GM10847 (cell line): ENCODE results near the gene BNC2.

Source experiments
- POLR2A ChIP-seq: IDR thresholded peaks from 2 replicates; pipeline ENCODE4 v1.6.1; 2011; ENCODE audit not compliant: insufficient read length; ENCODE audit errors: extremely low read depth

The BNC2 gene

DNA sequence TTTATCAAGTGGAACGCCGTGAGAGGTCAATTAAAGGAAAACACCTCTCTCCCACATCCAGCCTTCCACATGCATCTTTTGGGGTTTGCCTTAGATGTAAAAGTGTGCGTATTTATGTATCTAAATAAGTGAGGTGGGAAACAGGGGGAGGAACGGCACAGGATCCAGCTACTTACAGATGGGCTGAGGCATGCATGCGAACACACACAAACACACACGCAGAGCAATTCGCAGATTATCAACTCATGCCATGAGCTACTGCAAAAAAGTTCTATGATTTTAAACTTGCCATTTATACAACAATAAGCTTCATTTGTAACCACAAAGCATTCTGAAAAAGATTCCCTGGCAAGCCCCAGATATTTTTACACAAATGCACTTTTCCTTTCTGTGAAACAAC is 242.1 kb downstream of the BNC2 start:
- no peak for TF ChIP-seq POLR2A

- no peak for TF ChIP-seq POLR2A
Measured at GRCh38 chr9:16627967-16628366, 242.5 kb downstream of the BNC2 start.

GRCh38 chr9:16627521-16627920 is 242.9 kb downstream of the BNC2 start:
- no peak for TF ChIP-seq POLR2A

- no peak for TF ChIP-seq POLR2A
Measured at GRCh38 chr9:16626577-16627130, 243.8 kb downstream of the BNC2 start.

DNA sequence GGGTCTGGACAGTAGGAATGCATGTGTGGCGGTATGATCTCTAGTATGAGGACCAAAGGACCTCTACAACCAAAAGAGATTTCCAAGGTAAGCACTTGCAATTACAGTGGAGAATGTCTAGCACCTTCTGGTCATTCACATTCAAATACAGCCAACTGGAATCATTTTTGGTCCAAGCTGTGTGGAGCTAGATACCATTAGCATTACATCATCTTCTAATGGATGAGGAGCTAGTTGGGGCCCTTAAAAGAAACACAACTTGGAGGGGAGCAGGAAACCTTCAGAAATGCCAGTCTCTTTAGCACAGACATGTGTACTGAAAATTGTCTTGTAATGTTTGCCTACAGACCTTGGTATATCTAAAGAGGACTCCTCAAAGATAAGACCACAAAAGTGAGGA is 244.7 kb downstream of the BNC2 start:
- TF ChIP-seq POLR2A, result no peak

- no peak for TF ChIP-seq POLR2A
Measured at GRCh38 chr9:16625161-16625631, 245.3 kb downstream of the BNC2 start.

- TF ChIP-seq POLR2A, result no peak
Measured at GRCh38 chr9:16624744-16625117, 245.7 kb downstream of the BNC2 start.

- TF ChIP-seq POLR2A, result no peak
Measured at GRCh38 chr9:16623989-16624743, 246.3 kb downstream of the BNC2 start.

DNA sequence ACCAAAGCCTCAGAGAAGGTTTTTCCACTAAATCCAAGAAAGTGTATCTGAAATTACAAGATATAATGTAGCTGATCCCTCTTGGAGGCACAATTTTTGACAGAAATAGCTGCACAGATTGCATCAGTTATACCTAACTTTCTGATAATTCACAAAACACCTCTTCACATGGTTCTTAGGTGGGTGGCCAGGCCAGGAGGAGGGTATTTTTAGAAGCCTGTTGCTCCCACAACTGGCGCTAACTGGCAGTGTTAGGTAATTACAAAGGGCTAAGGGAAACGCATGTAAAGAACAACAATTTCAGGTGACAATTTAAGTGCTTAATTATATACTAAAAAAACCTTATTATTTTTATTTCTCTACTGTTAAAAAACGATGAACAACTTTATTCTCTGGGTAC is 247.9 kb downstream of the BNC2 start:
- TF ChIP-seq POLR2A, result no peak

DNA sequence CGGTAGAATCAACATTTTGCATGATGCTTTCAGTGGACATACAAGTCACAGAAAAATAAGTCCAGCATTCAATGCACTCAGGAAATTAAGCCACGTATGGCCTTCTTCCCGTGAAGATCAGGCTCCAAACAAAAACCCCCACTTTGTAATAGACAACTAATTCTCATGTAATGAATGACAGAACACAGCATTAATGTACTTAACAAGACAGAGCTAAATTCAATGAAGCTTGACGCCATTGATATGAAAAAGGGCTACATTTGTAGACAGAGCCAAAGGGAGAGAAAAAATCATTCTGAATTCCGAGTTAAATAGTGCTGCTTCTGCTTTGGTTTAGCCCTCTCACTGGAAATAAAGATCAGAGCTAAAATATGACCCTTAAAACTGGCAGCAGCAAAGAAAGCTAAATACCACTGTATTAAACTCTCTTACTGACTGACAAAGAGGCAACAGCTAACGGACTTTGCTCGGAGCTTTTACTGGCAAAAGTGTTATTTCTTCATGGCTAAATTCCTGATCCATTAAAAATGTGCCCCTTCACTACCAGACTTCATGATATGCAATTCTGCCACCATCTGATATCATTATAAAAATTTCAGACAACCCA is 250.5 kb downstream of the BNC2 start:
- no peak for TF ChIP-seq POLR2A

GRCh38 chr9:16619402-16619801 is 251.1 kb downstream of the BNC2 start:
- no peak for TF ChIP-seq POLR2A

DNA sequence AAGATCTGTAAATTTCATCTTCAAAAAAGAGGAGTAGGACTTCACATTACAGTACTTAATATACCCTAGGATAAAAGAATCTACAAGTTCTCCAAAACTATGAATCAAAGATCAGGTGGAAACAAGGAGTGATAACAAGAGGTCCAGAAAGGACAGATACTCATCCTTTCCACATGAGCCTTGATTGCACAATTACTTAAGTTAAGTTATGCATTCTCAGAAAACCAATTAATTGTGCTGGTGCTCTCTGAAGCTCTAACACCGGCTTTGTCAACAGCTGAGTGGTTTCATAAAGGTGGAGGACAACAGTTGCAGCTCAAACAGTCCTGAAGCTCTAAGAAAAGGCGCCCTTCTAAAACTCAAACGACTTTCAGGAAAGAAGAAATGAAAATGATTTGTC is 251.9 kb downstream of the BNC2 start:
- no peak for TF ChIP-seq POLR2A

DNA sequence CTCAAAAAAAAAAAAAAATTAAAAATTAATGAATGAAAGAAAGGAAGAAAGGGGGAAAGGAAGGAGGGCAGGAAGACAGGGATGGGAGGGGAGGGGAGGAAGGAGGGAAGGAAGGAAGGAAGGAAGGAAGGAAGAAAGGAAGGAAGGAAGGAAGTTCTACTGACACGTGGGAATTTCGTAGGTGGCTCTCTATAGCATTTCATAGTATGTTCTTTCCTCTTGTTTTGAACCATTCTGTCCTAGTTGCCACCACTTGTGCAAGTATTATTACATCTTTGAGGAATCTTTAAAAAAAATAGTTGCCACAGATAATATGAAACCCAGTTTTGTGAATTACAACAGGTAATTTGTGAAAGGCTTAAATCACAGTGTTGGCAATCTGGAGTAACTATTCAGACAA is 253.8 kb downstream of the BNC2 start:
- TF ChIP-seq POLR2A, result no peak

DNA sequence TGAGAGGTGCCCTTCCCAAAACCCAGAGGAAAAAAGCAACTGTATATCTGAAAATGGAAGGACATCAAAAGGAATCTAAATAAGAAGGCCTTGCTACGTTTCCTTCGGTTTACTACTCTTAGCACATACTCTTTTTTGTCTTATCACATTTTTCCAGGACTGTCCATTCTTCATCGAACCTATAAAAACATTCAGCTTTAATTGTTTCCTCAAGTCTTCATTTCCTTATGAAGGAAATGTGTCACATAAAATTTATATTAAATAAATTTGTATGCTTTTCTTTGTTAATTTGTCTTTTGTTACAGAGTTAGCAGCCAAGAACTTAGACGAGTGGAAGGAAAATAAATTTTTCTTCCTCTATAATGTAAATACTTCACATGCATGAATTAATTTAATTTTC is 255.0 kb downstream of the BNC2 start:
- no peak for TF ChIP-seq POLR2A

GRCh38 chr9:16613605-16614004 is 256.9 kb downstream of the BNC2 start:
- TF ChIP-seq POLR2A, result no peak

- no peak for TF ChIP-seq POLR2A
Measured at GRCh38 chr9:16613051-16613450, 257.4 kb downstream of the BNC2 start.
